NCI-H460 (cell line): ENCODE results near the gene EHMT1. TPM values are rescaled to one million over a fixed set of nuclear protein-coding genes. Genes with fewer than 3 reads are reported as not detected.

Source experiments
- DNase-seq: peaks from one replicate; pipeline ENCODE4 v3.0.0-alpha.2; 2016; ENCODE audit warnings: low read depth; ENCODE audit errors: extremely low read depth
- total RNA-seq: library from RNA; depleted of rRNA; stranded (reverse); fragments of >200 nt; shearing (Covaris generic); gene quantifications from 2 replicates; pipeline ENCODE4 v1.2.3, GENCODE V29; 2014

Gene EHMT1
- total RNA-seq, 1 experiment from 2014 or later, result 44.7 TPM

DNA sequence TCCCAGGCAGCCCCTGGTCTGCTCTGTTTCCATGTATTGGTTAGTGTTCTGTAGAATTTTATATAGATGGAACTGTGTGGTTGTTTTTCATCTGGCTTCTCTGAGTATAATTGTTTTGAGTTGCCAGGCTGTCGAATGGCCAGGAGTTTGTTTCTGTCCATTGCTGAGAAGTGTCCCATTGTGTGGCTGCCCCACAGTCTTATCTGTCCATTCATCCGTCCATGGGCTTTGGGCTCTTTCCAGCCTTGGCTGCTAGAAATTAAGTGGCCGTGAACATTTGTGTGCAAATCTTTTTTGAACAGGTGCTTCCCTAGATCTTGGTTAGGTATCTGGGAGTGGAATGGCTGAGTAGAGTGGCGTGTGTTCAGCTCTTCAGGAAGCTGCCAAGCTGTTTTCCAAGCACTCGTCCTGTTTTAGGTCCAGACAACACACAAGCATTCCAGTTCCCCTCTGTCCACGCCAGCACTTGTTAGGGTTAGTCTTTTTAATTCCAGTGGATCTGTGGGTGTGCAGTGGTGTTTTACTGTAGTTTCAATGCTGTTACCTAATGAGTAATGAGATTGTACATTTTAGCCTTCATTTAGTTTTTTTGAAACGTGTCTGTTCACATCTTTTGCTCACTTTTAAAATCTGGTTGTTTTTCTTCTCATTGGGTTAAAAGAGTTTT, 136.6 kb downstream of the EHMT1 start:
- DNase-seq, result no peak

DNA sequence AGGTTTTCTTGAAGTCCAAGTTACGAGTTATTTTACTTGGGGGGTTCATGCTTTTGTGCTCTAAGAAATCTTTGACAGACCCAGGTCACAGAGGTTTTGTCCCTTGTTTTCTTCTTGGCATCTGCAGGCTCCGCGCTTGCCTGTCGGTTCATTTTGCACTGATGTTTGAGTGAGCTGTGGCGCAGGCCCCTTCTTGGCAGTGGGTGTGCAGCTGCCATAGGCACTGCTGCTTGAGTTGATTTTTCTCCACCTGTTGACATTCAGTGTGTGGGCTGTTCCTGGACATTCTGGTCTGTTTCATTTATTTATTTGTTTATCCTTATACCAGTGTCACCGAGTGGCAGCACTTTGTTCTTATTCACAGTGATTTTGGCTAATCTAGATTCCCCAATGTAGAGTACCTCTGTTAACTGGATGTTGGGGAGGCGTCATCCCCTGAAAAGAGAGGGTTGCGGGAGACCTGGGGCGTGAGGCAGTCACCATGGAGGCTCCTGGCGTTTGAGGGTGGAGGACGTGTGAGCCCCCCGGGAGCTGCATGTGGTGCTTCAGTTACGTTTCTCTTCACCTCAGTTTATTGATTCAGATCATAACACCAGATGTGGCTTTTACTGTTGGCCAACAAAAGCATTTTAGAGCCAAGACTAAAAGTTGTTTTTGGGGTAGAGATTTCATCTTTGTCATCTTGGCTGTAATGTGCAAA, 137.4 kb downstream of the EHMT1 start:
- no peak for DNase-seq

DNA sequence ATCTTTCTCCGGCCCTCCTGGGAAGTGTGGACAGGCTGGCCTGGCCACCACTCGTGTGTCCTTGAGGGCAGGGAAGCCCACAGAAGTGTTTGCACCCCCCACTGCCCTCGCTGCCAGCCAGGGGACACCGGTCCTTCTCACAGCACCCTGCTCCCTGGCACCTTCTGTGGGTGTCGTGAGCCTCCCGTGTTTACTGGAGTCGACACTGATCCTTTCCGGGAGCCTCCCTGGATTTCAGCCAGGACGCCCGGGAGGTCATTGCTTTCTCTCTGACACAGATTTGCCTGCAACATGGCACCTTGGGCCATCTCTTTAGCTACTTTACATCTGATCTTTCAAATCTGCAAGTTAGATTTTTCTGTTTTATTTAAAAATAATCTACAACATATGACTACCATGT, 138.3 kb downstream of the EHMT1 start:
- no peak for DNase-seq

DNA sequence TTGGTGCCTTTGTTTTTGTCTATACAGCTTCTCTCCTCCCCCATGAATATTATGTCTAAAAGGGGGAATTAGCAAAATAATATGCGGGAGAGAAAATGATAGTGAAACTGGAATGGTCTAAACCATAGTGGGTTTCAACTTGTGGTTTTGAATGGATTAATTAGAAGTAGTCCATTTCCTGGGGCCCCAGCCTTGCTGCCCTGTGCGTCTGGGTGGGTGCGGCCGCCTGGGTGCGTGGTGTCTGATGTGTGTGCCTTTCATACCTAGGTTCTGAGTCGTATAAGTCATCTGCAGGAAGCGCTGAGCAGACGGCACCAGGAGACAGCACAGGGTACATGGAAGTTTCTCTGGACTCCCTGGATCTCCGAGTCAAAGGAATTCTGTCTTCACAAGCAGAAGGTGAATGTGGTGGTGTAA, 138.8 kb downstream of the EHMT1 start:
- DNase-seq, result no peak

DNA sequence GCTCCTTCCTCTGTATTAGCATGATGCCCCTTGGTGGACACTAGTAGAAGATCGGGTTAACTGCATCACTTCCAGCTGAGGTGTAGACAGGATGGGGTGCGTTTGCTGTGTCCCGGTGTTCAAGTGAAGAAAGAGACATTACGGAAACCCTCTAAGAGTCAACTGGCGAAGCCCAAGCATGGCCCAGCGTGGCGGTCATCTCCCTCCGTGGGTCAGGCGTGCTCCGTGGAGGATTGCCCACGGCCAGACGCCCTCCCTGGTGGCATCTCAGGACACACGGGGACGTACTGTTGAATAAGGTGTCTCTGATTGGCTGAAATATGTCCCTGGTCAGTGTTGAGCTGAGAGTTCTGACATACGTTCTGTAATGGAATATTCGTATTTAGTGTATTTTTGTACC, 139.3 kb downstream of the EHMT1 start:
- DNase-seq, result no peak

DNA sequence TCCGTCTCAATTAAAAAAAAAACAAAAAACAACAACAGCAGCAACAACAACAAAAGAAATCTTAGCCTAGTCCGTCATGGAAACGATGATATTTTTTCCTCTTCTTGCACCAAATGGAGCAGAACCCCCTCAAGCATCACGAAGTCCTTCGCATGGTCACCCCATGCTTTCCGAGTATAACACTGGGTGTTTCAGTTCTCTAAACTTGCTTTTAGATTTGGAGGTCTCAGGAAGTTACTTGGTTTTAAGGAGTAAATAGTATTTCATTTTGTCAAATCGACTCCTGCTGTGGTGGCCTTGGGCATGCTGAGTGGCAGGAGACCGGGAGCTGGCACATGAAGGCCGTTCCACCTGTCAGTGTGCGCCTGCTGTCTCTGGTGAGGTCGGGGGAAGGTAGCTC, 140.3 kb downstream of the EHMT1 start:
- DNase-seq, result no peak

DNA sequence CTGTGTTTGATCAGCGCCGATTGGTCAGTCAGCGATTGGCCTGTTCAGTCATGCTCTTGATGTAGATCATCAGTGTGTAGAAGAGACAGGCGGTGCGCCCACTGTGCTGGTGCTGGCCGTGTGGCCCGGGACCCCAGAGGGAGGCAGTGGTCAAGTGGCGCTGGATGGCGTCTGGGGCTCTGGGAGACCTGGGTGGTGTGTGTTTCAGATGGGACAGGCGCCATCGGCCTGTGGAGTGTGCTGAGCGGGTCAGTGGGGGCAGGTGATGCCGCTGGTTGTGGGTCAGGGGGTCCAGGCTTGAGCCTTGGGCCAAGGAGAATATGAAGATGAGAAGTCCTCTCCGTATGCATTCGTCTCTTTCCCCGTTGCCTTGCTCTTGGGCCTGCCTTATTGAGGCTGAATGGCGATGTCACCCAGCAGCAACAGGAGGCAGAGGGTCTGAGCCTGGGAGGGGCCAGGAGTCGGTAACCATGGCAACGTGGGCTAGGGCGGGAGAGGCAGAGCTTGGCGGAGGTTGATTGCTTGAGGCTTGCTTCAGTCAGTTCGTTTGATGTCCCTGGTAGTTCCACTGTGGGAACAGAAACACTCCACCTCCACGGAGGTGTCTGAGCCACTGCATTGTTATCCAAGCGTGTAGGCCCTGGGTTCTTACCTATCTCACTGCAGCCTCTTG, 141.0 kb downstream of the EHMT1 start:
- no peak for DNase-seq

DNA sequence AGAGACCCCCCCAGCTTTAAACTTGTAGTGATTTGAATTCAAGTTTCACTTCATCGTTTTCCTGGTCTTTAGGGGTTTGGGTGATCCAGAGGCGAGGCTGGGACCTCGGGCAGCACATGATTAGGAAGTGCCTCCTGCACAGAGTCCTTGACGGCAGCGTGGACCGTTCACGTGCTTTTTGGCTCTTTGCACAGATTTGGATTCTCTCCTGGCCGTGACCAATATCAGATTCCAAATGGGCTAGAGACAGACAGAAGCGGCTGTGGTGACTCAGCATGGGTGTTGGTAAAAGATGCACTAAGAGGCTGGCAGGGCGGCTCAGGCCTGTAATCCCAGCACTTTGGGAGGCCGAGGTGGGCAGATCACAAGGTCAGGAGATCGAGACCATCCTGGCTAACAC, 141.6 kb downstream of the EHMT1 start:
- DNase-seq, result no peak

DNA sequence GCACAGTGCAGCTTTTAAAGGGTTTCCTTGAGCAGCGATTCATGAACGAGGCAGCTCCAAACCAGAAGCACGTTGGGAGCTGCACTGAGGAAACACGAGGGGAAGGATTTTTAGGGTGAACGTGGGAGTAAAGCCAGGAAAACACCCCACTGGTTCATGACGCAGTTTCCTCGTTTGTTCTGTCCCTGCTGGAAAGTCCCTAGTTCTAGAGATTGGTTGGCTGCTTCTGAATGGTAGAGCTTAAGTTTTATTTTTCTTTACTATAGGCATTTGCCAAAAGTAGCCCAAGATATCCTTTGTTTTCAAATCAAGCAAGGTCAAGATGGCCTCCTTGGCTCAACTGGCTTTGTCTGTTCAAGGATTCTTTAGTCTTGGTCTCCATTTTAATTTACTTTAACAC, 142.2 kb downstream of the EHMT1 start:
- DNase-seq, result no peak

DNA sequence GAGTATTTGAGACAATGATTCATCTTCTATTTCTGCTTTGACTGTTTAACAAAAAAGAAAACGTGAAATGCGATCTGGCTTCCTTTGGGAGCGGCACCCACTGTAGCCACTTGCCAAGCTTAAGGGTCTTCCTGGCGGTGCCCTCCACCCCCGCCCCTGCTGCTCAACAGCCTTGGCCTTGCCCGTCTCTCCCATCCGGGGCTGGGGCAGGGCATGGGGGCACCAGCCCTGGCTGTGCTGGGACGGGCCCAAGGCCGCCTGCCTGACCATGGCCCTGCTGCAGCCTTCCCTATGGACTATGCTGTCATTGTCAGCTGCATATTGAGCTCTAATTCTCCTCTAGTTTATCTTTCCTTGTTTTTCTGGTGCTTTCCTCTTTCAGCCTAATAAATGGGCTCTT, 143.0 kb downstream of the EHMT1 start:
- DNase-seq, result no peak

DNA sequence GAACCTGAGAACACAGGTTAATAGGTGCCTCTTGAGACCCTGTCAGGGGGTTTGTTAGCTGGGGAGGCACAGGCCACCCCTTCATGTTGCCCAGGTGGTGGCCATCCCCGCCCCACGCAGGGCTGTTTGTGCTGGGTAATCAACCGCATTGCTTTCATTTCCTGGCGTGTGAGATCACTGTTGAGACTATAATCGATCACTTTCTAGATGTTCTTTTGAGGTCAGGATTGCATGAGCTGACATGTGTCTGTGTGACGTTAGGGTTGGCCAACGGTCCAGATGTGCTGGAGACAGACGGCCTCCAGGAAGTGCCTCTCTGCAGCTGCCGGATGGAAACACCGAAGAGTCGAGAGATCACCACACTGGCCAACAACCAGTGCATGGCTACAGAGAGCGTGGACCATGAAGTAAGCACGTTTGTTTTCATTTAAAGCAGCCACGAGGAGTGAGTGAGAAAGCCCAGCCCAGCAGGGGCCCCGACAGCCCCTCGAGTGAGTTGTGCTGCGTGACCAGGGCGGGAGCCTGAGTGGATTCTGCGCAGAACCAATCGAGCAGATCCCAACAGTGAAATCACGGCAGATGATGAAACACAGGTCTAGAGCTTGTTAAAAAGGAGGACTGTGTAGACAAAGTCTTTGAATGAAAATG, 143.7 kb downstream of the EHMT1 start:
- DNase-seq, result no peak

DNA sequence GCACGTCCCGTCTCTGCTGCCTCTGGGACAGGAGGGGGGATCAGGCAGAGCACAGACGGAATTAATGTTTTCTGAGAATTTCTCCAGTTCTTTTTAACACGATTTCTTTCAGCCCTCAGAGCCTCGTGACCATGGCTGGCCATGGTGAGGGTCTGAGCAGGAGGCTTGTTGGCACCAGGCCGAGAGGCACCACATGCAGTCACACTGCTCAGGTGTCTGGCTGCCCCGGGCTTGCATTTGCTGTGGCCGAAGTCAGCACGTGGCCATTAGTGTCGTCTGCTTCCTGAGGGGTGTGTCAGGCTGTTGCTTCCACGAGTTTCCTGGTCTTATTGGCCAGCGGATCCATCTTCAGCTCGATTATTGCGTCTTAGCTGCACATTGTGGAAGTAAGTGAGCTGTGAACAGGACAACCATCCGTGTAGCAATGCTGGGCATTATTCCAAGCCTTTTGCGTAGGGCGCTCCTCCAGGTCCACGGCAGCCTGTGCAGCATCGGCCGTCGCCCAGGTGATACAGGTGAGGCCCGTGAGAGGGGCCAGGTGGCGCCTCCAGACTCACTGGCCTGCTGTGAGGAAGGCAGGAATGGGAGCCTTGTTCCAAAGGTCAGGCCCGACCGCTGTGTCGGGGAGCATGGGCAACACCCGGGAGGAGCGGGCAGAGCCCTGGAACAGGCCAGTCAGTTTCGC, 144.6 kb downstream of the EHMT1 start:
- DNase-seq, result no peak

DNA sequence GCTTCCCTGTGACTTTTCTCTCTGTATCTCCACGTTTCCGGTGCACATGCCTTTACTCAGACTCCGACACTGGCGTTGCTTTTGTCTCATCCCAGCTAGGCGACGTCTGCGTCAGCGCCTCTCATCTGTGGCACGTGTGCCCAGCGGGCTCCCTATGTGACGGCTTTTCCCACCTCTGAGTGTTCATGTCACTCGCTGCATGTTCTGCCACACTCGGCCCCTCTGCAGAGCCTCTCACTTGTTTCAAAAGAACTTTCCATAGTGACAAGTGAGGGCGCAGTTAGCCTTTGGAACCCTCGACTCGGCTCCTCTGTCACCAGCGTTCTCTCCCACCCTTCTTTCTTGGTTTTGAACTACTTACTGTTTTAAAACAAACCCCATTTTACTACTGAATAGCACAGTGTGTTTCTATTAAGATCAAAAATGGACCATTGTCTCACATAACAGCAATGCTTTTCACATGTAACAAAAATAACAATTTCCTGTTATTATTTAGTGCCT, 145.4 kb downstream of the EHMT1 start:
- no peak for DNase-seq

DNA sequence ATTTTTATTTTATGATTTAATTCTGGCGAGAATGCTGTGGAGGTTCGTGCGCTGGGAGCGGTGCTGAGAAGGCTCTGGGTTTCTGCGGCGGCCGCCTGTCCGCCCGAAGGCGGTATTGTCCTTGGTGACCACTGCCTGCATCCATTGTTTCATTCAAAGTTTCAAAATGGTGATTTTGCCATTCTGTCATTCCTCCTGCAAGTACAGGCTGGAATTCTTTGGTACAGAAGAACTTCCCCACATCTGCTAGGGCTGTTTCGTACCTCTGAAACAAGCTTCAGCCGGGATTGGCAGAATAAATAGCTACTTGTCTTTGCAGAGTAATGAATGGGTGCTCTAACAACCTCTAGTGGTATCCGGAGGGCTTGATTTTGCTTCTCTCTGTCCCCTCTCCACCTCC, 146.2 kb downstream of the EHMT1 start:
- DNase-seq, result no peak

DNA sequence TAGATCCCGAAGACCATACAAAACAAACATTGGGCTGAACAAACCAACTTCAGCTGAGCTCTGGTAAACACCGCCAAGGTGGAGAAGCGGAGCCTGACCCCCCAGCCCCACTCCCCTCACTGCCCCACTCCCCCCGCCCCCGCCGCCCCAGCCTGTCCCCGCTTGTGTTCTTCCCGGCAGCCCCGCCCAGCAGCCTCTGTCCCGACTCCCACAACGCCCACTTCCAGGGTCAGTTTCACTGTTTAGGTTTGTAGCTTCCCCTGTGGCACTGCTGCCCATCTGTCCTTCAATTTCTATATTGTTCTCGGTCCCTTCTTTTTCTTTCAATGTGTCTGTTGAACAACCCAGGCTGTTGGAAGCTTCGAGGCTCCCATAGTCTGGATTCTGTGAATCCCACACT, 146.7 kb downstream of the EHMT1 start:
- no peak for DNase-seq

DNA sequence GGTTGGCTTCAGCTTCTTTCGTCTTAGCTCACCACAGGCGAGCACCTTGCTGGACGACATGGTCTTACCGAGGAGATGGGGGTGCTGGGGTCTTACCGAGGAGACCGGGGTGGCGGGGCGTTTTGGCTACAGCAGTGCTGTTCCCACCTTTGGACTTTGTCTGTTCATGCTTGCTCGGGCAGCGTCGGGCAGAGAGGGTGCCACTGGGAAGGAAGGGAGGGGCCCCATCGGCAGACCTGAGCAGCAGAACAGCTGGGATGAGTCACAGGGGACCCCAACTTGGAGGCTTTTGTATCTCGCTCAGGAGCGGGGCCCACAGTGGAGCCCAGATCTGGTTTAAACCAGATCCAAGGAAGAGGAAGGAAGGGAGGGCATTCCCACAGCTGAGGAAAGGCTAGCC, 152.8 kb downstream of the EHMT1 start:
- no peak for DNase-seq

DNA sequence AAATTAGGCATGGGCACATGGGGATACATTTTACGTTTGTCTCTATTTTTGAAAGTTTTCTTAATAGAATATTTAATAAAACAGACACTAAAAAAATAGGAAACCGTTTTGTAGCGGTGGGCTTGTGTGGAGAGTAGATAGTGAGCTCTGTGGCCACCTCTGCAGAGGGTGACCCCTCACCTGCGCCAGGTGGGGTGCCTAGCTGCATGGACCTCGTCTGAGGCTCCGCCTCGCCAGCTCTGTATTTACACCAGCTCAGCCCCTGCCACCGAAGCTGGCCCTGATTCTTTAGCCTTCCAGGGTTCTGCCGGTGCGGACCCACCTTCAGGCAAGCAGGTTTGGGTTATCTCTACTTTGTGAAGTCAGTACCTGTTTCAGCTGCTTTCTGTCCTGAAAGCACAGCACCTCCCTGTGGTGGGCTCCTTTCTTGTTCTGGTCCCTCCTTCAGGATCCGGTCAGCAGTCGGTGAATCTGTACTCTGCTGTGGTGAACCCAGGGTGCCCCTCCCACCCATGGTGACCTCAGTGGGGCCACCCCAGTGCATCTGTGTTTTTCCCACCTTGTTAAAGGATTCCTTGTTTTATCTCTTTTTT, 153.6 kb downstream of the EHMT1 start:
- DNase-seq, result no peak

DNA sequence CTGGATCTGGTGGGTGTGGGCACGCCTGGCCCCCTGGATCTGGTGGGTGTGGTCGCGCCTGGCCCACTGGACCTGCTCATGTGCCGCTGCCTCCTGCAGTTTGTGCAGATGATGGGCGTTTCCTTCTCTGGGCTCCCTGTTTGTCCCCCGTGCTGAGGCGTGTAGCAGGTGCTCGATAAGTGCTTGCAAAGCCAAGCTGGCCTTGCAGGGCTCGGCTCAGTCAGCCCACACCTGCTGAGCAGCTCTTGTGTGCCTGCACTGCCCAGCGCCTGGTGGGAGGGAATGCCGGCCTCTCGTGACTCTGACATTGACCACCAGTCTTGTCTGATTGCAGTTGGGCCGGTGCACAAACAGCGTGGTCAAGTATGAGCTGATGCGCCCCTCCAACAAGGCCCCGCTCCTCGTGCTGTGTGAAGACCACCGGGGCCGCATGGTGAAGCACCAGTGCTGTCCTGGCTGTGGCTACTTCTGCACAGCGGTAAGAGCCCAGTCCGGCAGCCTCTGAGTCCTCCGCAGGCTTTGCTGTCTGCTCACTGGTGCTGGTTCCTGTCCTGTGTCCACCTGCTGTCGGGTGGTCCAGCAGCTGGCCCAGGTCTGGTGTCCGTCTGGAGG, 156.1 kb downstream of the EHMT1 start:
- no peak for DNase-seq

DNA sequence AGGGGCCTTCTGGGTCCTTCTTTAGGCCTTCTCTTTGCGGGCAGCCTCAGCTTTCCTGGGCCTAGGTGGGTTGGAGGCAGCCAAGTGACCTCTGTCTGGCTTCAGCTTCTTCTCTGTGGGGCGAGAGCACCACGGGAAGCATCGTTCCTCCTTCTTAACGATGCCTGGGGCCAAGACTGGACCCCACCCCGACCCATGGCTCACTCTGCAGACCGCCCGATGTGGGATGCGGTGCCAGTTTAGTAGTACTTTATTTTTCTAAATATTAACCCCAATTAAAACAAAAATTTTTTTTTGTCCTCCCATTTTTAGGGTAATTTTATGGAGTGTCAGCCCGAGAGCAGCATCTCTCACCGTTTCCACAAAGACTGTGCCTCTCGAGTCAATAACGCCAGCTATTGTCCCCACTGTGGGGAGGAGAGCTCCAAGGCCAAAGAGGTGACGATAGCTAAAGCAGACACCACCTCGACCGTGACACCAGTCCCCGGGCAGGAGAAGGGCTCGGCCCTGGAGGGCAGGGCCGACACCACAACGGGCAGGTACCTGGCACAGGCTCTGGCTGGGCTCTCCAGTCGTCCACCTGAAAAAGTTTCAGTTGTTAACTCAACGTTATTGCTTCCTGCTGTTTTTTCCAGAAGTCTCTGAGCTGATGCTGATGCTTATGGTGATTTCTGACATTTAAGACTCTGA, 157.6 kb downstream of the EHMT1 start:
- DNase-seq, result no peak
